Keratinocyte (primary cell): ENCODE results near the gene PCIF1. TPM values are rescaled to one million over a fixed set of nuclear protein-coding genes. Genes with fewer than 3 reads are reported as not detected.
"Not testable (repeated sequence)": the region's sequence is repeated elsewhere in the genome, so short reads cannot be mapped to it uniquely, and the experiment has no call there.

Experiments
- DNase-seq: peaks from one replicate; pipeline ENCODE4 v3.0.0-alpha.2; 2011; ENCODE audit warnings: low read depth, missing footprints, low spot score
- FAIRE-seq: peaks from 2 replicates; lab custom pipeline; 2011; peaks lifted over from hg19 to GRCh38; lab: Jason Lieb, UNC
- H2AFZ ChIP-seq: 2 replicates; pipeline ENCODE4 v1.6.0; 2012; ENCODE audit warnings: low read length, control low read depth, inconsistent platforms; ENCODE audit not compliant: control insufficient read depth
- H3K27ac ChIP-seq: 2 replicates; pipeline ENCODE4 v1.5.1; 2011; ENCODE audit warnings: low read length; ENCODE audit not compliant: control insufficient read depth, insufficient read depth
- H3K27me3 ChIP-seq: 3 replicates; pipeline ENCODE4 v1.6.0; 2011; ENCODE audit warnings: low read length; ENCODE audit not compliant: control insufficient read depth, insufficient read depth; ENCODE audit errors: extremely low read depth
- H3K36me3 ChIP-seq, 2 experiments: 2 replicates in 1 of 2; 3 replicates in 1 of 2; pipeline ENCODE4 v1.5.1; 2011; ENCODE audit warnings: low read length in 2 of 2, mild to moderate bottlenecking in 1 of 2; ENCODE audit not compliant: control insufficient read depth in 2 of 2, insufficient read depth in 2 of 2; ENCODE audit errors: extremely low read depth in 1 of 2
- H3K4me1 ChIP-seq: 3 replicates; pipeline ENCODE4 v1.5.1; 2011; ENCODE audit warnings: low read length; ENCODE audit not compliant: control insufficient read depth, insufficient read depth; ENCODE audit errors: extremely low read depth
- H3K4me2 ChIP-seq: 3 replicates; pipeline ENCODE4 v1.6.0; 2011; ENCODE audit warnings: low read depth, low read length; ENCODE audit not compliant: control insufficient read depth, insufficient read depth; ENCODE audit errors: extremely low read depth
- H3K4me3 ChIP-seq, 3 experiments: fragments of 200-600 bp in 1 of 3; sonication (generic) in 1 of 3; 2 replicates in 2 of 3; 3 replicates in 1 of 3; pipeline ENCODE4 v1.5.1; 2011 to 2016; ENCODE audit warnings: low read length in 3 of 3, mild to moderate bottlenecking in 3 of 3, control low read depth in 2 of 3, inconsistent platforms in 1 of 3, low read depth in 1 of 3, mixed read lengths in 1 of 3, mixed run types in 1 of 3, moderate library complexity in 1 of 3; ENCODE audit not compliant: control insufficient read depth in 2 of 3, insufficient read depth in 2 of 3; ENCODE audit errors: extremely low read depth in 1 of 3
- H3K79me2 ChIP-seq: 2 replicates; pipeline ENCODE4 v1.6.0; 2012; ENCODE audit warnings: low read length; ENCODE audit not compliant: control insufficient read depth, insufficient read depth
- H3K9ac ChIP-seq: 3 replicates; pipeline ENCODE4 v1.6.0; 2011; ENCODE audit warnings: low read length; ENCODE audit not compliant: control insufficient read depth, insufficient read depth; ENCODE audit errors: extremely low read depth
- H3K9me1 ChIP-seq: 3 replicates; pipeline ENCODE4 v1.6.0; 2011; ENCODE audit warnings: low read length; ENCODE audit not compliant: control insufficient read depth, insufficient read depth; ENCODE audit errors: extremely low read depth
- H3K9me3 ChIP-seq: 2 replicates; pipeline ENCODE4 v1.5.1; 2012; ENCODE audit warnings: low read depth, low read length; ENCODE audit not compliant: control insufficient read depth
- H4K20me1 ChIP-seq: 3 replicates; pipeline ENCODE4 v1.6.0; 2011; ENCODE audit warnings: low read length; ENCODE audit not compliant: control insufficient read depth, insufficient read depth; ENCODE audit errors: extremely low read depth
- EZH2 ChIP-seq: IDR thresholded peaks from one replicate; pipeline ENCODE4 v1.6.1; 2012; ENCODE audit warnings: inconsistent platforms, mild to moderate bottlenecking, low read length, moderate library complexity
- dilution Hi-C: fragments of 300-500 bp; cut with MboI; formaldehyde crosslinking; loops from one replicate; pipeline ENCODE4 v1.7.0; 2020; ENCODE audit warnings: low sequenced_read_pairs; ENCODE audit not compliant: extremely low pct_ligation_motif_present
- polyA plus RNA-seq, 5 experiments: library from polyadenylated mRNA; depleted of rRNA in 3 of 5; stranded (reverse) in 3 of 5; stranded (forward) in 1 of 5; unstranded in 1 of 5; fragments of >200 nt; gene quantifications; 1 replicate in 1 of 5; 2 replicates in 3 of 5; 3 replicates in 1 of 5; pipeline versions ENCODE4 v1.2.1 to v1.2.3, GENCODE V29; 2011 to 2012; ENCODE audit warnings: missing spikeins in 2 of 5, low read depth in 1 of 5, low replicate concordance in 1 of 5
- TF ChIP-seq, protein P1 (sequence below), 3 experiments: IDR thresholded peaks in 1 of 3; conservative IDR thresholded peaks in 1 of 3; optimal IDR thresholded peaks in 1 of 3; 2 replicates in 2 of 3; 3 replicates in 1 of 3; pipeline versions ENCODE3 to v1.5.1; 2011; ENCODE audit warnings: low read length in 3 of 3, mild to moderate bottlenecking in 3 of 3, moderate library complexity in 2 of 3, control low read depth in 1 of 3, inconsistent platforms in 1 of 3; ENCODE audit not compliant: insufficient read depth in 2 of 3; ENCODE audit errors: extremely low read depth in 1 of 3

Gene PCIF1
- polyA plus RNA-seq, 1 donor (not counting 4 experiments of a cell fraction or from before 2014, with no cell fraction given) = 7.0 TPM

DNA sequence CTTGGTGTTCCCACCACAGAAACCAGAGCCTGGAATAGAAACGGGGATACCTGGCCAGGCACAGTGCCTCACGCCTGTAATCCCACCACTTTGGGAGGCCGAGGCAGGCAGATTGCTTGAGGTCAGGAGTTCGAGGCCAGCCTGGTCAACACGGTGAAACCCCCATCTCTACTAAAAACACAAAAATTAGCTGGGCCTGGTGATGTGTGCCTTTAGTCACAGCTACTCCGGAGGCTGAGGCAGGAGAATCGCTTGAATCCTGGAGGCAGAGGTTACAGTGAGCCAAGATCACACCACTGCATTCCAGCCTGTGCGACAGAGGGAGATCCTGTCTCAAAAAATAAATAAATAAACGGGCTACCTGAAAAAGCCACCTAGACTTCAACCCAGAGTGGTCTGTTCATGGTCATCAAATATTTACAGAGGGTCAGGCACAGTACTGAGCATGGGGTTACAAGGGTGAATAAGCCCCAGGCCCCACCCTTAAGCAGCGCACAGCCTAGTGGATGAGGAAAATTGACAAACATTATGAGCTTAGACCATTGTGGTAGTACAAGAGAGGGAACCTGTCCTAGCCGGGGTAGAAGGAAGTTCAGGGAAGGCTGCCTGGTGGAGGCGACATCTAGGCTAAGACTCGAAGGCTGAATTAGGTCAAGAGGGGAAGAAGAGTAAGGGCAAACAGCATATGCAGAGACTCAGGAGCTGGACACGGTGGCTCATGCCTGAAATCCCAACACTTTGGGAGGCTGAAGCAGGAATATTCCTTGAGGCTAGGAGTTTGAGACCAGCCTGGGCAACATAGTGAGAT is 7.2 kb upstream of the PCIF1 start:
- Histone ChIP-seq H3K79me2 (no peaks in the 10 kb centered on the region), H3K4me3 (no peak overlapping the region), H3K4me1 (no peaks in the 10 kb centered on the region), H3K36me3 (no peaks in the 10 kb centered on the region), H3K9ac (no peak overlapping the region), H3K9me1 (no peaks in the 10 kb centered on the region), H3K4me2 (no peak overlapping the region), H2AFZ (no peak overlapping the region), H3K27ac (no peak overlapping the region), H4K20me1 (no peaks in the 10 kb centered on the region), H3K27me3 (peaks cover 2% of the 10 kb centered on the region), H3K9me3 (no peaks in the 10 kb centered on the region)
- TF ChIP-seq, protein P1, sequence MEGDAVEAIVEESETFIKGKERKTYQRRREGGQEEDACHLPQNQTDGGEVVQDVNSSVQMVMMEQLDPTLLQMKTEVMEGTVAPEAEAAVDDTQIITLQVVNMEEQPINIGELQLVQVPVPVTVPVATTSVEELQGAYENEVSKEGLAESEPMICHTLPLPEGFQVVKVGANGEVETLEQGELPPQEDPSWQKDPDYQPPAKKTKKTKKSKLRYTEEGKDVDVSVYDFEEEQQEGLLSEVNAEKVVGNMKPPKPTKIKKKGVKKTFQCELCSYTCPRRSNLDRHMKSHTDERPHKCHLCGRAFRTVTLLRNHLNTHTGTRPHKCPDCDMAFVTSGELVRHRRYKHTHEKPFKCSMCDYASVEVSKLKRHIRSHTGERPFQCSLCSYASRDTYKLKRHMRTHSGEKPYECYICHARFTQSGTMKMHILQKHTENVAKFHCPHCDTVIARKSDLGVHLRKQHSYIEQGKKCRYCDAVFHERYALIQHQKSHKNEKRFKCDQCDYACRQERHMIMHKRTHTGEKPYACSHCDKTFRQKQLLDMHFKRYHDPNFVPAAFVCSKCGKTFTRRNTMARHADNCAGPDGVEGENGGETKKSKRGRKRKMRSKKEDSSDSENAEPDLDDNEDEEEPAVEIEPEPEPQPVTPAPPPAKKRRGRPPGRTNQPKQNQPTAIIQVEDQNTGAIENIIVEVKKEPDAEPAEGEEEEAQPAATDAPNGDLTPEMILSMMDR (optimal IDR thresholded peaks at IDR 0.05 in 1 of 3, IDR thresholded peaks at IDR 0.05 in 1 of 3, conservative IDR thresholded peaks at IDR 0.05 in 1 of 3; ENCODE audit: extremely low read depth in 1 of 3, insufficient read depth in 2 of 3, low read length in 3 of 3) = no peak
- no peak for TF ChIP-seq EZH2
- dilution Hi-C loops = no loop called here
- DNase-seq (no peak), FAIRE-seq (no peak)

DNA sequence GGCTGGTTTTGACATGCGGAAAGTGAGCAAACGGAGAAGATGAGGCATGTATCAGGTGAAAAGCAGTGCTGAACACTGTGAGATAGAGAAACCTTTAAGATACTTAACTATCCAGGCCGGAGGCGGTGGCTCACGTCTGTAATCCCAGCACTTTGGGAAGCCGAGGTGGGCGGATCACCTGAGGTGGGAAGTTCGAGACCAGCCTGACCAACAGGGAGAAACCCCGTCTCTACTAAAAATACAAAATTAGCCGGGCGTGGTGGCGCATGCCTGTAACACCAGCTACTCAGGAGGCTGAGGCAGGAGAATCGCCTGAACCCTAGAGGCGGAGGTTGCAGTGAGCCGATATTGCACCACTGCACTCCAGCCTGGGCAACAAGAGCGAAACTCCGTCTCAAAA is 2.8 kb upstream of the PCIF1 start:
- H3K9me1 ChIP-seq, H3K9me3 ChIP-seq, DNase-seq, dilution Hi-C loops, H3K27ac ChIP-seq, H3K4me3 ChIP-seq, H3K9ac ChIP-seq, H2AFZ ChIP-seq, H3K36me3 ChIP-seq, H4K20me1 ChIP-seq, FAIRE-seq, H3K4me2 ChIP-seq, H3K27me3 ChIP-seq: not testable (repeated sequence)
- H3K79me2 ChIP-seq = peaks cover 24% of the 10 kb centered on the region
- peaks cover 13% of the 10 kb centered on the region for H3K4me1 ChIP-seq
